ENCODE measurements around the gene NUMB. TPM values are rescaled to one million over a fixed set of nuclear protein-coding genes. Genes with fewer than 3 reads are reported as not detected.

NUMB gene
- total RNA-seq, 1 donor from 2014 or later: 53.4 TPM

GRCh38 chr14:73227812-73228781 lies 230.2 kb downstream of the NUMB start:
- Mint-ChIP-seq H3K9me3 (no peaks in the 10 kb centered on the region), H3K36me3 (ENCODE audit: low read depth) (peaks cover 8% of the 10 kb centered on the region), H3K4me1 (ENCODE audit: low read depth) (peaks cover 3% of the 10 kb centered on the region), H3K27ac (no peak overlapping the region), H3K4me3 (no peak overlapping the region), H3K27me3 (ENCODE audit: insufficient read depth) (peaks cover 5% of the 10 kb centered on the region)
- intact Hi-C loops (cut with micrococcal nuclease): no loop called here
- DNase-seq (ENCODE audit: low spot score): no peak

- no peaks in the 10 kb centered on the region for H3K27me3 Mint-ChIP-seq (ENCODE audit: insufficient read depth)
- peaks cover 22% of the 10 kb centered on the region for H3K4me1 Mint-ChIP-seq (ENCODE audit: low read depth)
- DNase-seq (ENCODE audit: low spot score): no peak
- H3K36me3 Mint-ChIP-seq (ENCODE audit: low read depth): peaks cover 24% of the 10 kb centered on the region
- H3K4me3 Mint-ChIP-seq: no peak overlapping the region
- H3K27ac Mint-ChIP-seq: no peak overlapping the region
- H3K9me3 Mint-ChIP-seq: no peaks in the 10 kb centered on the region
- intact Hi-C loops (cut with micrococcal nuclease): no loop called here
Measured at GRCh38 chr14:73225496-73225895, 232.8 kb downstream of the NUMB start.

Other genes with a start within 250 kb of the NUMB start
- gene PAPLN, start 221.0 kb downstream of the NUMB start, total RNA-seq: 0.39 and 0.96 TPM in 2 replicates
- 26.7 and 26.9 TPM in 2 replicates for gene RIOX1, start 32.4 kb upstream of the NUMB start, total RNA-seq
- 1.6 and 1.8 TPM in 2 replicates for gene ACOT1, start 78.6 kb upstream of the NUMB start, total RNA-seq
- gene HEATR4, start 100.4 kb upstream of the NUMB start, total RNA-seq: 0.08 TPM in 1 of 2 replicates, not detected in the other
- gene ACOT2, start 110.7 kb upstream of the NUMB start, total RNA-seq: 5.5 and 5.9 TPM in 2 replicates
- gene ACOT4, start 133.3 kb upstream of the NUMB start, total RNA-seq: 1.1 and 1.9 TPM in 2 replicates
- gene ACOT6, start 154.0 kb upstream of the NUMB start, total RNA-seq: not detected in 2 replicates
- gene DNAL1, start 186.4 kb upstream of the NUMB start, total RNA-seq: 5.3 and 8.5 TPM in 2 replicates